ENCODE results near the gene C19orf44. TPM values are rescaled to one million over a fixed set of nuclear protein-coding genes. Genes with fewer than 3 reads are reported as not detected.
"Not testable (repeated sequence)": the region's sequence is repeated elsewhere in the genome, so short reads cannot be mapped to it uniquely, and the experiment has no call there.

Gene C19orf44
- total and polyA plus RNA-seq, 4 donors: 3.7 to 15.6 (median 10.6) TPM

DNA sequence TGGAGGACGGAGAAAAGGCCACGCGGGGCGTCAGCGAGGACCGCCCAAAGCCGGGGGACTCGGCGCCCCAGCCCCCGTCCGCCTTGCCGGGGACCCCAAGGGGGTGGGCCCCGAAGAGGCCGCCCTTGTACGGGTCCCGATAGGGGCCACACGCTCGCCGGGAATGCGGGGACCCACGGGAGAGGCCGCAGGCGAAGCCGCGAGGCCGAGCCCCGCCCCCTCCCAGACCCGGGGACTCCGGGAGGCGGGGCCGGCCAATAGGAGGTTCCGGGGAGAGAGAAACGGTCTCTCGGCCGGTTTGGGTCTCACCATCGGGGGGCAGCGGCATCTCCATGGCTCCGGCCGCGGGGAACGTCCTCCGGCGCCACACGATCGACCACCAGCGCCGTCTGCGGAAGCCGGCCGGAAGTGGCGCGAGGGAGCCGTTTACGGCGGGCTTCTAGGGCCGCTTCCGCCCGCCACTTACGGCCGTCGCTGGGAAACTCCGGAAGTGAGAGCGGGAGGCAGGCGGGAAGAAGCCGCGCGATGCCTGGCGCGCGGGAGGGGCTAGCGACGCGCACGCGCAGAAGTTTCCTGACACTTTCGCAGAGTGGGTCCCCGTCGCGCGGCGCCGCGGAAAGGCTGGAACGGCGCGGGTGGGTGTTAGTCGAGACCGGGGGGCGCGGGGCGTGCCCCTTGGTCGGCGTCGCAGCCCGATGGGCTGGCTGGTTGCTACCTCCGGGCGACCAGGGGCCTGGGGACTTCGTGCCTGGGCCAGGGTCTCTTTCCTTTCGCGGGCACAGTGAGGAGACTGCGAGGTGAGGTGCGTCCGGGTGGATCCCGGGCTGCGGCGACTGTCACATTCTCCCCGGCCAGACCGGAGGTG is 46.1 kb downstream of the C19orf44 start, which contains the start of gene CHERP:
Gene CHERP (minus strand): TSS at position 393 of the 865 bp plus-strand sequence. CDS start 59 bp downstream, at position 334.
- no peaks in the 10 kb centered on the region for H3K27me3 ChIP-seq (ENCODE audit: control insufficient read depth, insufficient read depth, low read length)
- peaks cover 41% of the 10 kb centered on the region for H3K36me3 ChIP-seq (ENCODE audit: control insufficient read depth, insufficient read depth, low read length)
- peak within 1 kb of the TSS; percentile 88 for H3K4me3 ChIP-seq (ENCODE audit: low read depth, low read length)
- WGBS (ENCODE audit: insufficient coverage): under 1% methylated on average over 108 of the region's 108 CpGs
- DNase-seq (ENCODE audit: low read depth in 4 of 6, low spot score in 6 of 6): peak; percentile 87 to 99 (median 94)
- H3K9me3 ChIP-seq (ENCODE audit: control insufficient read depth, insufficient read depth, low read length): no peaks in the 10 kb centered on the region
- H3K27ac ChIP-seq (ENCODE audit: low read depth, low read length): peak within 1 kb of the TSS; percentile 75
- H3K4me1 ChIP-seq (ENCODE audit: control insufficient read depth, insufficient read depth, low read length): peaks cover 26% of the 10 kb centered on the region

DNA sequence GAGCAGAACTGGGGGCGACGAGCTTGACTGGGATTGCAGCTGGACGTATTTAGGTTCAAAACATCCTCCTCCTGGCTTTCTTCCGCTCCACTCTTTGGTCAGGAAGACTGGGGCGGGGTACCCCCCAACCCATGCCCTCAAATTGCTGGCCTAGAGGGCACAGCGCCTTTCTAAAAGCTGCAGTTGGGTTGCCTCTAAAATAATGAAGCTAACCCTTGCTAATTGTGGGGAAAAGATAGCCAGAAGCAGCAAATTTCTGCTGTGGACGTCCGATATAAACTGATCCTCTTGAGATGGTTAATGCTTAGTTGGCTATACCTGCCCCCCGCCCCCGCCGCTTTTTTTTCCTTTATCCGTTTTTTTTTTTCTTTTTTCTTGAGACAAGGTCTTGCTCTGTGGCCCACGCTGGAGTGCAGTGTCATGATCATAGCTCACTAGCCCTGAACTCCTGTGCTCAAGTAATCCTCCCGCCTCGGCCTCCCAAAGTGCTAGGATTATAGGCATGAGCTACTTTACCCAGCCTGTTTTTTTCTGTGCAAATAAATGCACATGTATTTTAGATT is 46.8 kb downstream of the C19orf44 start:
- 2% methylated on average over 7 of the region's 15 CpGs for WGBS (ENCODE audit: insufficient coverage)
- DNase-seq (ENCODE audit: low read depth in 4 of 6, low spot score in 6 of 6): peak in 1 of 6 donors; percentile 3
- Histone ChIP-seq H3K27ac (ENCODE audit: low read depth, low read length) (peak overlapping the region; percentile 50), H3K36me3 (ENCODE audit: control insufficient read depth, insufficient read depth, low read length) (peaks cover 35% of the 10 kb centered on the region), H3K4me1 (ENCODE audit: control insufficient read depth, insufficient read depth, low read length) (peaks cover 26% of the 10 kb centered on the region), H3K27me3 (ENCODE audit: control insufficient read depth, insufficient read depth, low read length) (no peaks in the 10 kb centered on the region), H3K4me3 (ENCODE audit: low read depth, low read length) (peak overlapping the region; percentile 88), H3K9me3 (ENCODE audit: control insufficient read depth, insufficient read depth, low read length) (no peaks in the 10 kb centered on the region)

DNA sequence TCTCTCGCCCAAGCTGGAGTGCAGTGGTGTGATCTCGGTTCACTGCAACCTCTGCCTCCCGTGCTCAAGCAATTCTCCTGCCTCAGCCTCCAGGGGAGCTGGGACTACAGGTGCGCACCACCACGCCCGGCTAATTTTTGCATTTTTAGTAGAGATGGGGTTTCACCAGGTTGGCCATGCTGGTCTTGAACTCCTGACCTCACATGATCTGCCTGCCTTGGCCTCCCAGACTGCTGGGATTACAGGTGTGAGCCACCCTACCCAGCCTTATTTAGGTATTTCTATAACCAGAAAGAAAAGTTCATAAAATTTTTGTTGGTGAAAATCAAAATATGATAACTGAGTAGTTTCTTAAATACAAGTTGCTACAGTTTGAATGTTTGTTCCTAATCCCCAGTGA is 47.5 kb downstream of the C19orf44 start:
- not testable (repeated sequence) for H3K27me3 ChIP-seq (ENCODE audit: control insufficient read depth, insufficient read depth, low read length); H3K27ac ChIP-seq (ENCODE audit: low read depth, low read length); DNase-seq (ENCODE audit: low read depth in 4 of 6, low spot score in 6 of 6); H3K9me3 ChIP-seq (ENCODE audit: control insufficient read depth, insufficient read depth, low read length); H3K4me3 ChIP-seq (ENCODE audit: low read depth, low read length)
- Histone ChIP-seq H3K36me3 (ENCODE audit: control insufficient read depth, insufficient read depth, low read length) (peaks cover 32% of the 10 kb centered on the region), H3K4me1 (ENCODE audit: control insufficient read depth, insufficient read depth, low read length) (peaks cover 26% of the 10 kb centered on the region)
- WGBS (ENCODE audit: insufficient coverage): no CpG with 5 or more reads among the region's 6 CpGs

DNA sequence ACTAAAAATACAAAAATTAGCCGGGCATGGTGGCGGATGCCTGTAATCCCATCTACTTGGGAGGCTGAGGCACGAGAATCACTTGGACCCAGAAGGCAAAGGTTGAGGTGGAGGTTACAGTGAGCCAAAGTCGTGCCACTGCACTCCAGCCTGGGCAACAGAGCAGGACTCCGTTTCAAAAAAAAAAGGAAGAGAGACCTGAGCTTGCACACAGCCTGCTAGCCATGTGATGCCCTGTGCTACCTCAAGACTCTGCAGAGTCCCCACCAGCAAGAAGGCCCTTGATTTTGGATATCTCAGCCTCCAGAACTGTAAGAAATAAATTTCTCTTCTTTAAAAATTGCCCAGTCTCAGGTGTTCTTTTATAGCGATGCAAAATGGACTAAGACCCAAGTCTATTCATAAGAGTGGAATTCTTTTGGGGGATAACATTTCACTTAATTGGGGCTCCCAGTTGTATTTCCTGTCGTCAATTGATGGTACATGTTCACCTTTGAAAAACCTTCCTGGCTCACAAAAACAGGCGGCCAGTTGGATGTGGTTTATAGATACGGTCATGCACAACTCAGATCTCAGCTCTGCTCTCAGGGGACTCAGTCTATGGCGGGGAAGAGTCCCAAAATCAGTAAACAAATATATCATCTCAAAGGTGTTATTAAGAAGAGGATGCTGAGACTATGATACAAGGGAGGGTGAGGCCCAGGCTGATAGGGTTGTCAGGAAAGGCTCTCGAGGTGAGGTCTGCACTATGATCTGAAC is 48.5 kb downstream of the C19orf44 start:
- no peak overlapping the region for H3K27ac ChIP-seq (ENCODE audit: low read depth, low read length)
- no peaks in the 10 kb centered on the region for H3K27me3 ChIP-seq (ENCODE audit: control insufficient read depth, insufficient read depth, low read length)
- H3K4me1 ChIP-seq (ENCODE audit: control insufficient read depth, insufficient read depth, low read length): peaks cover 26% of the 10 kb centered on the region
- no peak for DNase-seq (ENCODE audit: low read depth in 4 of 6, low spot score in 6 of 6)
- H3K9me3 ChIP-seq (ENCODE audit: control insufficient read depth, insufficient read depth, low read length): no peaks in the 10 kb centered on the region
- H3K4me3 ChIP-seq (ENCODE audit: low read depth, low read length): no peak overlapping the region
- 98% methylated on average over 5 of the region's 11 CpGs for WGBS (ENCODE audit: insufficient coverage)
- H3K36me3 ChIP-seq (ENCODE audit: control insufficient read depth, insufficient read depth, low read length): peaks cover 30% of the 10 kb centered on the region

DNA sequence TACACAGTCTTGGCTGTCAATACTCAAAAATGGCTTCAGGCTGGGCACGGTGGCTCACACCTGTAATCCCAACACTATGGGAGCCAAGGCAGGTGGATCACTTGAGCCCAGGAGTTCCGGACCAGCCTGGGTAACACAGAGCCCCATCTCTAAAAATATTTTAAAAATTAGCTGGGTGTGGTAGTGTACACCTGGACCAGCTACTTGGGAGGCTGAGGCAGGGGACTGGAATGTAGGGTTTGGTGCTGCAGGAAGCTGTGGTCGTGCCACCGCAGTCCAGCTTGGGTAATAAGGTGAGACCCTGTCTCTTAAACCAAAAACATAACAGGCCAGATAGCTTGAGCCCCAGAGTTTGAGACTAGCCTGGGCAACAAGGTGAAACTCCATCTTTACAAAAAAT is 52.8 kb downstream of the C19orf44 start:
- no peak for DNase-seq (ENCODE audit: low read depth in 4 of 6, low spot score in 6 of 6)
- Histone ChIP-seq H3K4me1 (ENCODE audit: control insufficient read depth, insufficient read depth, low read length) (no peaks in the 10 kb centered on the region), H3K27ac (ENCODE audit: low read depth, low read length) (no peak overlapping the region), H3K27me3 (ENCODE audit: control insufficient read depth, insufficient read depth, low read length) (no peaks in the 10 kb centered on the region), H3K9me3 (ENCODE audit: control insufficient read depth, insufficient read depth, low read length) (no peaks in the 10 kb centered on the region), H3K36me3 (ENCODE audit: control insufficient read depth, insufficient read depth, low read length) (peaks cover 46% of the 10 kb centered on the region), H3K4me3 (ENCODE audit: low read depth, low read length) (no peak overlapping the region)
- WGBS (ENCODE audit: insufficient coverage): no CpG with 5 or more reads among the region's 4 CpGs

DNA sequence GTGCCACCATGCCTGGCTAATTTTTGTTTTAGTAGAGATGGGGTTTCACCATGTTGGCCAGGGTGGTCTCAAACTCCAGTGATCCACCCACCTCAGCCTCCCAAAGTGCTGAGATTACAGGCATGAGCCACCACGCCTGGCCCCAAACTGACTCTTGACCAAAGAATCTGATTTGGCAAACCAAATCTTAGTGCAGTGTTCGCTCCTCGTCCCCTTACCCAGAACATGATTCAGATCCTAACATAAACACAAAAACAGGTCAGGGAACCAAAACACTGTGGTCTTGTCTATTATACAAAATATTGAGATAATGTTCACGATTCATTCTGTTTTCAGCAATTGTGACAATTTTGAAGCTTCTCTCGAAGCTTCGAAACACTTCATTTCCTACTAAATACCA is 55.7 kb downstream of the C19orf44 start:
- H3K27me3 ChIP-seq (ENCODE audit: control insufficient read depth, insufficient read depth, low read length); H3K4me3 ChIP-seq (ENCODE audit: low read depth, low read length); DNase-seq (ENCODE audit: low read depth in 4 of 6, low spot score in 6 of 6); H3K9me3 ChIP-seq (ENCODE audit: control insufficient read depth, insufficient read depth, low read length); H3K4me1 ChIP-seq (ENCODE audit: control insufficient read depth, insufficient read depth, low read length); H3K27ac ChIP-seq (ENCODE audit: low read depth, low read length): not testable (repeated sequence)
- H3K36me3 ChIP-seq (ENCODE audit: control insufficient read depth, insufficient read depth, low read length): peaks cover 73% of the 10 kb centered on the region
- 100% methylated on average over 1 of the region's 6 CpGs for WGBS (ENCODE audit: insufficient coverage)

DNA sequence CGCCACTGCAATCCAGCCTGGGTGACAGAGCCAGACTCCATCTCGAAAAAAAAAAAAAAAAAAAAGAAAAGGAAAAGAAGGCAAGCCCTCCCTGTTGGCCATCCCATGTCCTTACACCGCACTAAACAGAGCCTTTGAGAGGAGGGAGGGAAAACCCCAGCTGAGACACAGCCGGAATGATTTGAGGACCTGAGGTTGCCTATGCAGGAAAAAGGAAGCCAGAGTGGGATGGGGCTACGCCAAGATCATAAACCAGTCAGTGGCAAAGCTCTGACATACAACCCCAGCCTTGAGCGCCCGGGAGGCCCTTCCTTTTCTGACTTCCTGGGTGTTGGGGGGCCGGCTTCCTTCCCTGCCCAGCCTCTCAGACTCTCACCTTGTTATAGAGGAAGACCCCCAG is 58.6 kb downstream of the C19orf44 start:
- WGBS (ENCODE audit: insufficient coverage): 100% methylated on average over 4 of the region's 8 CpGs
- Histone ChIP-seq H3K4me1 (ENCODE audit: control insufficient read depth, insufficient read depth, low read length) (no peaks in the 10 kb centered on the region), H3K36me3 (ENCODE audit: control insufficient read depth, insufficient read depth, low read length) (peaks cover 83% of the 10 kb centered on the region), H3K27me3 (ENCODE audit: control insufficient read depth, insufficient read depth, low read length) (no peaks in the 10 kb centered on the region), H3K4me3 (ENCODE audit: low read depth, low read length) (no peak overlapping the region), H3K9me3 (ENCODE audit: control insufficient read depth, insufficient read depth, low read length) (no peaks in the 10 kb centered on the region), H3K27ac (ENCODE audit: low read depth, low read length) (no peak overlapping the region)
- no peak for DNase-seq (ENCODE audit: low read depth in 4 of 6, low spot score in 6 of 6)

DNA sequence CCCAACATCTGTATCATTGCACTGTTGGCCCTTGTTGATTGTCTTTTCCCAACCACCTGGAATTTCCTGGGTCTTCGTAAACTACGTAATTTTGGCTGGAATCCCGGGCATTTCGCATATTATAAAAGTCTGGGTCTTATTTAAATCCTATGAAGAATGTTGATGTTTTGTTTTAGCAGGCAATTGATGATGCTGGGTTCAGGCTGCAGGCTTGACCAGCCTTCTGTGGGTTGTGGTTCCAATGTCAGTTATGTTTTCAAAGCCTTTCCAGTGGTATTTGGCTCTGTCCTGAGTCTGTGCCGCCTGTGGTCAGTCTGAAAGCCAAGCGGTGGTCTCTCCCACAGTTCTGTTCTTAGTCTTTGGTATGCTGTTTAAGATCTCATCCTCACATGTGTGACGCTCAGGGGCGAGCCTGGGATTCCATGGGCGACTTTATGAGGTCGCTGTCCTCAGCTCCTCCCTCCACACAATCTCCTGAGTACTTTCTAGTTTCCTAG is 63.6 kb downstream of the C19orf44 start:
- no peak overlapping the region for H3K27ac ChIP-seq (ENCODE audit: low read depth, low read length)
- no peaks in the 10 kb centered on the region for H3K9me3 ChIP-seq (ENCODE audit: control insufficient read depth, insufficient read depth, low read length)
- no peaks in the 10 kb centered on the region for H3K27me3 ChIP-seq (ENCODE audit: control insufficient read depth, insufficient read depth, low read length)
- H3K4me1 ChIP-seq (ENCODE audit: control insufficient read depth, insufficient read depth, low read length): peaks cover 4% of the 10 kb centered on the region
- 94% methylated on average over 10 of the region's 10 CpGs for whole genome bisulfite sequencing (ENCODE audit: insufficient coverage)
- H3K36me3 ChIP-seq (ENCODE audit: control insufficient read depth, insufficient read depth, low read length): peaks cover 78% of the 10 kb centered on the region
- DNase-seq (ENCODE audit: low read depth in 4 of 6, low spot score in 6 of 6): no peak
- no peak overlapping the region for H3K4me3 ChIP-seq (ENCODE audit: low read depth, low read length)

DNA sequence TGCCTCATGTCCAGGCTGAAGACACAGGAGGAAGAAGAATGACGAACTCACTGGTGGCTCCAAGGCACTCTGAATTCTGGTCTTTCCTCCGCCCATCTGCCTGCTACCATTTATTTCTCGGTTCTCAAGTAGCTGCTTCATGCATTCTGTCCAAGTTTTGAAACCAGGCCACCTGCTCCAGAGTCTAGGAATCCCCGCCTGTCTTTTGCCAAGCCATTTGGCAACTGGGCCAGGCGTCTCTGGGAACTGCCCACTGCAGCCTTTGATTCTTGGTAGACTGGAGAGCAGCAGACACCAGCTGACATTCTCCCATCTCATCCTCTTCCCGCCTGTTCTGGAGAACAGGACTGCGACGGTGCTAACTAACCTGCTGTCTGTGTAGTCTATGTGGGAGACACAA is 65.2 kb downstream of the C19orf44 start:
- H3K27ac ChIP-seq (ENCODE audit: low read depth, low read length): no peak overlapping the region
- peaks cover 4% of the 10 kb centered on the region for H3K4me1 ChIP-seq (ENCODE audit: control insufficient read depth, insufficient read depth, low read length)
- H3K4me3 ChIP-seq (ENCODE audit: low read depth, low read length): no peak overlapping the region
- DNase-seq (ENCODE audit: low read depth in 4 of 6, low spot score in 6 of 6): peak in 3 of 6 donors; percentile 13 to 74 (median 30)
- no peaks in the 10 kb centered on the region for H3K9me3 ChIP-seq (ENCODE audit: control insufficient read depth, insufficient read depth, low read length)
- H3K27me3 ChIP-seq (ENCODE audit: control insufficient read depth, insufficient read depth, low read length): no peaks in the 10 kb centered on the region
- 58% methylated on average over 5 of the region's 8 CpGs for WGBS (ENCODE audit: insufficient coverage)
- peaks cover 78% of the 10 kb centered on the region for H3K36me3 ChIP-seq (ENCODE audit: control insufficient read depth, insufficient read depth, low read length)
